Activated naive CD4-positive, alpha-beta T cell treated with anti-CD3 and anti-CD28 coated beads, Interleukin-2, amount 50 U/mL, for 24 hours (primary cell): Measurements from ENCODE around the gene KRTAP4-5.
"Not testable (repeated sequence)": the region's sequence is repeated elsewhere in the genome, so short reads cannot be mapped to it uniquely, and the experiment has no call there.

Experiments used
- H3K27ac Mint-ChIP-seq: one replicate; pipeline ENCODE4 v1.8.0; 2021; ENCODE audit warnings: mild to moderate bottlenecking, mixed read lengths
- H3K27me3 Mint-ChIP-seq: one replicate; pipeline ENCODE4 v1.8.0; 2021; ENCODE audit warnings: mixed read lengths
- H3K36me3 Mint-ChIP-seq: one replicate; pipeline ENCODE4 v1.8.0; 2021; ENCODE audit warnings: mixed read lengths
- H3K4me1 Mint-ChIP-seq: one replicate; pipeline ENCODE4 v1.8.0; 2021; ENCODE audit warnings: mixed read lengths
- H3K4me3 Mint-ChIP-seq: one replicate; pipeline ENCODE4 v1.8.0; 2021; ENCODE audit warnings: mild to moderate bottlenecking, mixed read lengths
- H3K9me3 Mint-ChIP-seq: one replicate; pipeline ENCODE4 v1.8.0; 2021; ENCODE audit warnings: mixed read lengths

Gene KRTAP4-5

GRCh38 chr17:41101586-41102259, 47.9 kb downstream of the KRTAP4-5 start, which contains the start of gene KRTAP4-16:
Gene KRTAP4-16 (minus strand): TSS chr17:41102209. CDS start chr17:41102209, 0 bp downstream.
- Mint-ChIP-seq H3K27me3 (peaks cover 8% of the 10 kb centered on the region), H3K27ac (no peak within 1 kb of the TSS), H3K4me1 (peaks cover 13% of the 10 kb centered on the region), H3K4me3 (no peak within 1 kb of the TSS), H3K36me3 (peaks cover 2% of the 10 kb centered on the region), H3K9me3 (no peaks in the 10 kb centered on the region)

- H3K4me3 Mint-ChIP-seq, H3K9me3 Mint-ChIP-seq, H3K27ac Mint-ChIP-seq, H3K27me3 Mint-ChIP-seq, H3K36me3 Mint-ChIP-seq: not testable (repeated sequence)
- peaks cover 13% of the 10 kb centered on the region for H3K4me1 Mint-ChIP-seq
Observed at GRCh38 chr17:41099682-41100480, 49.7 kb downstream of the KRTAP4-5 start.
